NCI-H446 (cell line): ENCODE results near the gene ATOH8.

ENCODE experiments used
- DNase-seq, 2 experiments: peaks; one replicate each; lab custom pipeline; 2025; lab: John Stamatoyannopoulos, UW

ATOH8 gene

GRCh38 chr2:85736456-85737355, 17.1 kb upstream of the ATOH8 start:
- no peak for DNase-seq

- no peak for DNase-seq
Measured at GRCh38 chr2:85737481-85737880, 16.3 kb upstream of the ATOH8 start.

- DNase-seq = no peak
Measured at GRCh38 chr2:85737961-85738360, 15.8 kb upstream of the ATOH8 start.

- no peak for DNase-seq
Measured at GRCh38 chr2:85740193-85740592, 13.6 kb upstream of the ATOH8 start.

GRCh38 chr2:85741211-85741832, 12.5 kb upstream of the ATOH8 start:
- DNase-seq = no peak

- DNase-seq = peak; percentile 93 to 95
Measured at GRCh38 chr2:85741833-85742455, 11.8 kb upstream of the ATOH8 start.

- DNase-seq = peak in 1 of 2 experiments; percentile 40
Measured at GRCh38 chr2:85743304-85743978, 10.3 kb upstream of the ATOH8 start.

- DNase-seq = no peak
Measured at GRCh38 chr2:85744055-85744454, 9.7 kb upstream of the ATOH8 start.

- peak in 1 of 2 experiments; percentile 83 for DNase-seq
Measured at GRCh38 chr2:85744741-85745601, 8.8 kb upstream of the ATOH8 start.

- DNase-seq = no peak
Measured at GRCh38 chr2:85745619-85746018, 8.2 kb upstream of the ATOH8 start.

GRCh38 chr2:85746321-85747004, 7.3 kb upstream of the ATOH8 start:
- DNase-seq = no peak

GRCh38 chr2:85747441-85747840, 6.3 kb upstream of the ATOH8 start:
- DNase-seq = no peak

GRCh38 chr2:85748039-85748734, 5.6 kb upstream of the ATOH8 start:
- DNase-seq = peak in 1 of 2 experiments; percentile 59

GRCh38 chr2:85748985-85749875, 4.6 kb upstream of the ATOH8 start:
- peak in 1 of 2 experiments; percentile 54 for DNase-seq

- DNase-seq = peak; percentile 63 to 80
Measured at GRCh38 chr2:85750587-85751575, 2.9 kb upstream of the ATOH8 start.

GRCh38 chr2:85751627-85752026, 2.2 kb upstream of the ATOH8 start:
- no peak for DNase-seq

- DNase-seq = no peak
Measured at GRCh38 chr2:85753035-85753524, 711 bp upstream of the ATOH8 start.
